ENCODE measurements around the gene RALGAPA2.

DNA sequence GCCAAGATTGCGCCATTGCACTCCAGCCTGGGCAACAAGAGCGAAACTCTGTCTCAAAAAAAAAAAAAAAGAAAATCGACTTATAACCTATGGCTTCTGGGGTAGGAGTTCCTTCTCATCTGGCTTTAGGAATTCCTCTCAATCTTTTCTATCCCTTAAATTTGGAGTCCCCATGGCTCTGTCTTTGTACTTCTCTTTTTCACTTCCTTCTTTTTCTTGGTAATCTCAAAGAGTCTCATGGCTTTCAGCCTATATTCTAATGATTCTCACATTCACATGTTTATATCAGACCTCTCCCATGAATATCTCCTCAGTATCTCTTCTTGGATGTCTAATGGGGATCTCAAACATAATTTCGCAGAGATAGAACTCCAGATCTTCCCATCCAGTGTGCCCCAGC, 42.8 kb upstream of the RALGAPA2 start:
- TF ChIP-seq, protein P1, sequence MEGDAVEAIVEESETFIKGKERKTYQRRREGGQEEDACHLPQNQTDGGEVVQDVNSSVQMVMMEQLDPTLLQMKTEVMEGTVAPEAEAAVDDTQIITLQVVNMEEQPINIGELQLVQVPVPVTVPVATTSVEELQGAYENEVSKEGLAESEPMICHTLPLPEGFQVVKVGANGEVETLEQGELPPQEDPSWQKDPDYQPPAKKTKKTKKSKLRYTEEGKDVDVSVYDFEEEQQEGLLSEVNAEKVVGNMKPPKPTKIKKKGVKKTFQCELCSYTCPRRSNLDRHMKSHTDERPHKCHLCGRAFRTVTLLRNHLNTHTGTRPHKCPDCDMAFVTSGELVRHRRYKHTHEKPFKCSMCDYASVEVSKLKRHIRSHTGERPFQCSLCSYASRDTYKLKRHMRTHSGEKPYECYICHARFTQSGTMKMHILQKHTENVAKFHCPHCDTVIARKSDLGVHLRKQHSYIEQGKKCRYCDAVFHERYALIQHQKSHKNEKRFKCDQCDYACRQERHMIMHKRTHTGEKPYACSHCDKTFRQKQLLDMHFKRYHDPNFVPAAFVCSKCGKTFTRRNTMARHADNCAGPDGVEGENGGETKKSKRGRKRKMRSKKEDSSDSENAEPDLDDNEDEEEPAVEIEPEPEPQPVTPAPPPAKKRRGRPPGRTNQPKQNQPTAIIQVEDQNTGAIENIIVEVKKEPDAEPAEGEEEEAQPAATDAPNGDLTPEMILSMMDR (conservative IDR thresholded peaks at IDR 0.05; ENCODE audit: low read length) = no peak
- no peak for TF ChIP-seq EZH2phosphoT487 (IDR thresholded peaks at IDR 0.05; ENCODE audit: borderline replicate concordance)
